Measurements from ENCODE around the gene TENM3. TPM values are rescaled to one million over a fixed set of nuclear protein-coding genes. Genes with fewer than 3 reads are reported as not detected.

TENM3 gene
- total and polyA plus RNA-seq, 2 donors from 2014 or later, result 0.58 to 6.8 TPM

DNA sequence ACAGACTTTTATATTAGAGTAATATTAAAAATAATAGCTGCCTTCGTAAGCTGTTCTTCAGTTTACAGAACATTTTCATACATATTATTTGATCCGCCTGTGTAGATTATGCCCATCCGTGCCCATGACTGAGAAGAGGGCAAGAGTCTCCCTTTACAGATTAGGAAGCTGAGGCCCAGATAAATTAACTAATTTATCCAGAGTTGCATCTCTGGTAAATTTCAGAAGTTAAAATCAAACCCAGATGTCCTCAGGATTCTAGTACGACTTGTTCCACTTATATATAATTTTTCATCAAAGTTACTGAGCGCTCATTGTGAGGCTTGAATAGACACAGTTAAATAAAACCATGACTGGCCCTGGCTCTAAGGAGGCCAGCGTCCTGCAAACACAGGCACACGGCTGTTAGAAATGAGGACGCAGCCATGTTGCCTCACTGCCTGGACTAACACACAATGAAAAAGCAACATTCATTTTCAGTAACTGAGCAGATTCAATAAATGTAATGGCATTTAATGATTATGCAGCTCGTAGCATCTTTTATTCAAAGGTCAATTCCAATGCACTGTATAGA is 148.0 kb downstream of the TENM3 start:
- no peak for FAIRE-seq
- DNase-seq, result no peak
- no peak overlapping the region for H3K4me3 ChIP-seq (ENCODE audit: low read length in 3 of 3)
- no peaks in the 10 kb centered on the region for H3K4me1 ChIP-seq (ENCODE audit: control insufficient read depth in 2 of 3, insufficient read depth in 2 of 3, low read depth in 1 of 3, low read length in 3 of 3)
- H3K27me3 ChIP-seq (ENCODE audit: control insufficient read depth, insufficient read depth, low read length), result no peaks in the 10 kb centered on the region
- no peak overlapping the region for H3K27ac ChIP-seq (ENCODE audit: low read depth in 2 of 2, low read length in 2 of 2)
- no peaks in the 10 kb centered on the region for H3K9me3 ChIP-seq (ENCODE audit: control insufficient read depth in 2 of 3, insufficient read depth in 1 of 3, low read length in 3 of 3)
- intact Hi-C loops (cut with DNase I), result no loop called here
- no peak overlapping the region for H3K9ac ChIP-seq (ENCODE audit: low read length in 3 of 3)
- H3K36me3 ChIP-seq (ENCODE audit: control insufficient read depth in 2 of 3, insufficient read depth in 3 of 3, low read length in 3 of 3), result no peaks in the 10 kb centered on the region
- no peak for TF ChIP-seq CTCF (IDR thresholded peaks at IDR 0.05; ENCODE audit: borderline replicate concordance, extremely low read depth, insufficient read depth)

- H3K9ac ChIP-seq (ENCODE audit: low read length in 3 of 3), result no peak overlapping the region
- intact Hi-C loops (cut with DNase I), result no loop called here
- H3K4me1 ChIP-seq (ENCODE audit: control insufficient read depth in 2 of 3, insufficient read depth in 2 of 3, low read depth in 1 of 3, low read length in 3 of 3), result no peaks in the 10 kb centered on the region
- H3K36me3 ChIP-seq (ENCODE audit: control insufficient read depth in 2 of 3, insufficient read depth in 3 of 3, low read length in 3 of 3), result no peaks in the 10 kb centered on the region
- FAIRE-seq (no peak), DNase-seq (no peak)
- no peak overlapping the region for H3K27ac ChIP-seq (ENCODE audit: low read depth in 2 of 2, low read length in 2 of 2)
- no peaks in the 10 kb centered on the region for H3K27me3 ChIP-seq (ENCODE audit: control insufficient read depth, insufficient read depth, low read length)
- TF ChIP-seq CTCF (IDR thresholded peaks at IDR 0.05; ENCODE audit: borderline replicate concordance, extremely low read depth, insufficient read depth), result no peak
- H3K4me3 ChIP-seq (ENCODE audit: low read length in 3 of 3), result no peak overlapping the region
- H3K9me3 ChIP-seq (ENCODE audit: control insufficient read depth in 2 of 3, insufficient read depth in 1 of 3, low read length in 3 of 3), result no peaks in the 10 kb centered on the region
Observed at GRCh38 chr4:182394181-182394580, 151.0 kb downstream of the TENM3 start.

GRCh38 chr4:182400081-182400480 is 156.9 kb downstream of the TENM3 start:
- no peaks in the 10 kb centered on the region for H3K9me3 ChIP-seq (ENCODE audit: control insufficient read depth in 2 of 3, insufficient read depth in 1 of 3, low read length in 3 of 3)
- H3K4me1 ChIP-seq (ENCODE audit: control insufficient read depth in 2 of 3, insufficient read depth in 2 of 3, low read depth in 1 of 3, low read length in 3 of 3), result no peaks in the 10 kb centered on the region
- intact Hi-C loops (cut with DNase I), result no loop called here
- H3K9ac ChIP-seq (ENCODE audit: low read length in 3 of 3), result no peak overlapping the region
- FAIRE-seq (no peak), DNase-seq (no peak)
- no peak overlapping the region for H3K4me3 ChIP-seq (ENCODE audit: low read length in 3 of 3)
- TF ChIP-seq CTCF (IDR thresholded peaks at IDR 0.05; ENCODE audit: borderline replicate concordance, extremely low read depth, insufficient read depth), result no peak
- H3K36me3 ChIP-seq (ENCODE audit: control insufficient read depth in 2 of 3, insufficient read depth in 3 of 3, low read length in 3 of 3), result no peaks in the 10 kb centered on the region
- no peak overlapping the region for H3K27ac ChIP-seq (ENCODE audit: low read depth in 2 of 2, low read length in 2 of 2)
- no peaks in the 10 kb centered on the region for H3K27me3 ChIP-seq (ENCODE audit: control insufficient read depth, insufficient read depth, low read length)

GRCh38 chr4:182400790-182401189 is 157.6 kb downstream of the TENM3 start:
- Histone ChIP-seq H3K27me3 (ENCODE audit: control insufficient read depth, insufficient read depth, low read length) (no peaks in the 10 kb centered on the region), H3K9ac (ENCODE audit: low read length in 3 of 3) (no peak overlapping the region), H3K4me1 (ENCODE audit: control insufficient read depth in 2 of 3, insufficient read depth in 2 of 3, low read depth in 1 of 3, low read length in 3 of 3) (no peaks in the 10 kb centered on the region), H3K9me3 (ENCODE audit: control insufficient read depth in 2 of 3, insufficient read depth in 1 of 3, low read length in 3 of 3) (no peaks in the 10 kb centered on the region), H3K36me3 (ENCODE audit: control insufficient read depth in 2 of 3, insufficient read depth in 3 of 3, low read length in 3 of 3) (no peaks in the 10 kb centered on the region), H3K4me3 (ENCODE audit: low read length in 3 of 3) (no peak overlapping the region), H3K27ac (ENCODE audit: low read depth in 2 of 2, low read length in 2 of 2) (no peak overlapping the region)
- no peak for FAIRE-seq
- no peak for DNase-seq
- TF ChIP-seq CTCF (IDR thresholded peaks at IDR 0.05; ENCODE audit: borderline replicate concordance, extremely low read depth, insufficient read depth), result no peak
- intact Hi-C loops (cut with DNase I), result no loop called here
